Hindlimb muscle (tissue), 1 donor: ENCODE measurements around the gene RRP7A. TPM values are rescaled to one million over a fixed set of nuclear protein-coding genes. Genes with fewer than 3 reads are reported as not detected.
"Not testable (repeated sequence)": the region's sequence is repeated elsewhere in the genome, so short reads cannot be mapped to it uniquely, and the experiment has no call there.

Source experiments
- DNase-seq: peaks from one replicate; pipeline ENCODE4 v3.0.0-alpha.2; 2013
- polyA plus RNA-seq: library from polyadenylated mRNA; unstranded; fragments of 120-200 nt; gene quantifications from one replicate; pipeline ENCODE4 v1.2.1, GENCODE V29; 2013; ENCODE audit not compliant: insufficient read length

The RRP7A gene
- polyA plus RNA-seq, 1 donor: 30.7 TPM

DNA sequence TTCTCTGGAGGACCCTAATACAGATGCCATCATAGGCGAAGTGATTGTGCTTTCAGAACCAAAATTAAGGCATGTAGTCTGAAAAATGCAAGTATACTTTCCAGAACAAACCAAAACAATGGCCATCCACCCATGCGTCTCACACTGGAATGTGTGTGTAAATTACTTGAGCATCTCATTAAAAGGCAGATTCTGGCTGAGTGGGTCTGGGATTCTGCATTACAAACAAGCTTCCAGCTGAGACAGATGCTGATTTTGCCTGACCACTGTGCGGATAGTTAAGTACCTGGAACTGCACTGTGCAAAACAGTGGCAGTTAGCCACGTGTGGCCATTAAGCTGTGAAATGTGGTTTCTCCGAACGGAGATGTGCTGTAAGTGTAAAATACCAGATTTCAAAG is 26.2 kb downstream of the RRP7A start:
- no peak for DNase-seq

DNA sequence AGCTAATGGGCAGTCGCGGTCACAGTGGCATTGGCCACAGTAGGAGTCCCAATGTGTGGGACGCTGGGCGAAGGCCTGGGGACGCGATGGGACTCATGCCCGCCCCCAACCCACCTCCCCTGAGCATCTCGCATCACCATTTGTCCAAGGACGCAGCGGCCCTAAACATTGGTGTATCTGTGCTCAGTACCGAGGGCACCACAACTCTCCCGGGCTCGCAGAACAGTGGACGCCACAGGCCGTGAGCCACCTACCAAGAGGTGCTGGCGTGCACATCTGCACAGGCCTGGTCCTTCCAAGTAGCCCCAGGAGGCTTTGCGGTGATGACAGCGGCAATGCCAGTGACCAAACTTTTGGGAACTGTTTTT is 27.3 kb downstream of the RRP7A start:
- DNase-seq: no peak

DNA sequence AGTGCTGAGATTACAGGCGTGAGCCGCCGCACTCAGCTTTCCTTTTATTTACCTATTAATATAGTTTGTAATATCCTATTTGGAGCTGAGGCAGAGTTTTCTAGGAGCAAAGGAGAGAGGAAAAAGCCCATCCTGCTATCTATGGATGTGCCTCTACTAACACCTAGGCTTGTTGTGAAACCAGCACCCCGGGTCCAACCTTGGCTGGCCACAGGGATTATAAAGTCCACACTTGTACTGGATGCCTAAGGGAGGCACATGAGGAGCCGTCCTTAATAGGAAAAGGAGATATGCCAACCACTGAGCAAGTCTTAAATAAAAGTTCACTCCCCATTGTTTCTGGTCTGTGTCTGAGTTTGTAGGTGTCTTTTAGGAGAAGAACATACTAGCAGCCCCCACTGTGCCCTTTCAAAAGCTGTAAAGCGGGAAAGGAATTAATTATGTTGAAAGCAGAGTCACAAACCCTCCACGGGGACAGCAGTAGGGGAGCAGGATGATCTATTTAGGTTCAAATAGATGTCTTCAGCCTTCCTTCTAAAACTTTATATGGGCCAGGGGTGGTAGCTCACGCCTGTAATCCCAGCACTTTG is 29.3 kb downstream of the RRP7A start:
- DNase-seq: no peak

DNA sequence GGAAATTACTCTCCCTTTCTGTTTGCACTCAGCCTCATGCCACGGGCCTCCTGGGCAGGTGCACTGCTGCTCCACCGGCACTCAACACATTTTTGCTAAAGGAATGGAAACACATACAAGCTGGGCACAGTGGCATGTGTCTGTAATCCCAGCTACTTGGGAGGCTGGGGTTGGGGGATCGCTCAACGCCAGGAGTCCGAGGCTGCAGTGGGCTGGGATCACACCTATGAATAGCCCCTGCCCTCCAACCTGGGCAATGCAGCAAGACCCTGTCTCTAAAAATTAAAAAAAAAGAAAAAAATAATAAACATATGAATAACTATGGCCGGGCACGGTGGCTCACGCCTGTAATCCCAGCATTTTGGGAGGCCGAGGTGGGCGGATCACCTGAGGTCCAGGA is 30.6 kb downstream of the RRP7A start:
- DNase-seq: no peak

DNA sequence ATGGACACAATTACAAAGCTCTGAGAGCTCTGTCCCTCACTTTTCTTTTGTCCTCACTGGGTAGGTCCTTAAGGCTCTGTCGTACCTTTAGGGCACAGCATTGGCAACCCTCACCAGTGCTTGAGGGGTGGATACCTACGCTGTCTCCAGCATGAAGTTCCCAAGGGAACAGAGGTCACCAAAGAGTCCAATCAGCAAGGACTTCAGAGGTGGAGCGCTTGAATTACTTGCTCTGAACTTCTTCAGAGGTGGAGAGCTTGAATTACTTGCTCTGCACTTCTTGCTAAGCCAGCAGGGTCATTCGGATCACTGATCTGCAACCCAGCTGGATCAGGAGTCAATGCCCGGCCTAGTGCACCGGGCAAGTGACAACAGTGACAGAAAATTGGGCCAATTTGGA is 35.1 kb downstream of the RRP7A start:
- DNase-seq: no peak

DNA sequence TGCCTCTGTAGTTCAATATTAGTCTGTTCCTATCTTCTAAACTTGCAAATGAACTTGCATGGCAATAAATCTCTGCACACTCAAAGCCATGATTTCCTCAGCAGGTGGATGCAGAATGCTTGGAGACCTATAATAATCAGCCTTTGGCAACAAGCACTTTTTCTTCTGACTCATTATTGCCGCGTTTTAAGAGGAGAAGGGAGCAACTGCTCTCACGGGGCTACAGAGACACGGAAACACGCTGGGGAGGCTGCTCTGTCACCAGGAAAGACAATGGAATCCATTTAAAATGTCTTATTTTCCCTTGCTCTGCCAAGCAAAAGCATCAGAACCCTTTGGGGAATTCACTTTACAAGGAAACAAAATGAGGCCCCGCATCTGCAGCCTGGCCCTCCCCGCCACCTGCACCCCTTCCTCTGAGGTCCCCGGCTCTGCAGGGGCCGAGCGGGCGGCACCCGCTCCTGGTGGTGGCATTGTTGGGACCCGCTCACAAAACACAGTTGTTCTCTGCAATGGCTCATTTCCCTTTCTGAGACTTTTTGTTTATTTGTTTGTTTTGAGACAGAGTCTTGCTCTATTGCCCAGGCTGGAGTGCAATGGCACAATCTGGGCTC is 35.9 kb downstream of the RRP7A start:
- not testable (repeated sequence) for DNase-seq

DNA sequence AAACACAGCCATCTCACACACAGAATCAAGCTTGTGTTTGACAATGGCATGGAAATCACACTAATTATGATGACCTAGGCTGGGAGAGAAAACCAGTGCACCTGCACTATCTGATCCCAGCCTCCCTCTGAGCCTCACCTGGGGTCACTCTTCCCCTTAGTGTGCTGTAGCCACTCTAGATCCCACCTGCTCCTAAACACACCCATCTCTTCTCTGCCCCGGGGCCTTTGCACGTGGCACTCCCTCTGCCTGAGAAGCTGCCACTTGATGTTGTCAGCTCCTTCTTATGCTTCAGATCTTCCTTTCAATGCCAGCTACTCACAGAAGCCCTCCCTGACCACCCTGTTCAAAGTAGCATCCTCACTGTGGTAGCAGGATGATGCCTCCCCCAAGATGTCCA is 44.5 kb downstream of the RRP7A start:
- no peak for DNase-seq

DNA sequence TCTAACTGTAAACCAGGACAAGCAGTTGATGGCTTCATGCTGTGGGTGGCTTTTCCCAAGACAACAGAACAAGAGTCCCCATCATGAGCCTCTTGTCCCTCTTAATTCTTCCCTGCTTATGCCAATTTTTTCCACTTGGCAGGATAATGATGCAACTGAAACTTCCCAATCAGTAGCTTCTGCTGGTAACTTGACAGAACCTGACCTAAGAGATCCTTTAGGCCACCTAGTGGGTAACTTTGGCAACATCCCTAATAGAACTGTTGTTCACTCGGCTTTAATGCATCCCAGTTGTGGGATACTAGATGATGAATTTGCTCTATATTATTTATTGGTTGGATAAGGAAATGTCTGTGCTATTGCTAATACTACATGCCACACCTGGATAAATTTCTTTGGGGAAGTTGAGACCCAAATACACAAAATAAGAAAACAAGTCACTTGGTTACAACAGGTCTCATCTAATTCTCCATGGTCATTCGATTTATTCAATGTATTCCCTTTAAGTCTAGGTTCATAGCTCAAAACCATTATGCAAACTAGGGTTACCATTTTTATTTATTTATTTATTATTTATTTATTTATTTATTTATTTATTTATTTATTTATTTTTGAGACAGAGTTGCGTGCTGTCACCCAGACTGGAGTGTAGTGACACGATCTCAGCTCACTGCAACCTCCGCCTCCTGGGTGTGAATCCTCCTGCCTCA is 46.0 kb downstream of the RRP7A start:
- peak; percentile 13 for DNase-seq

DNA sequence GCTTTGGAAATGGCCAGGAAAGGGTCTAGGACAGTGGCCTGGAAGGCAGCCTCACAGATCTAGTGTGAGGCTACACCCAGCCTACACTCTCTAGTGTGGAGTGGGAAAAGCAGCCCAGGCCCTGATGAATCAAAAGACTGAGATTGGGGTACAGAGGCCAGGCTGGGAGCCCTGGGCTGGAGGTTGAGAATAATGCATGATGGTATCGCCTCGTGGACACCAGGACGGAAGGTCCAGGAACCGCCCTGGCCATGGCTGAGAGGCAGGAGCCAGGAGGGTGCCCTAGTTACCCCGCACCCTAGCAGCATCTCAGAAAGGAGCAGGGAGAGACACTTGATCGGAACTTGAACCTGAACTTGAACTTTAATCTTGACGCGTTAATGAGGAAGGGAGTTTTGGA is 46.9 kb downstream of the RRP7A start:
- no peak for DNase-seq

DNA sequence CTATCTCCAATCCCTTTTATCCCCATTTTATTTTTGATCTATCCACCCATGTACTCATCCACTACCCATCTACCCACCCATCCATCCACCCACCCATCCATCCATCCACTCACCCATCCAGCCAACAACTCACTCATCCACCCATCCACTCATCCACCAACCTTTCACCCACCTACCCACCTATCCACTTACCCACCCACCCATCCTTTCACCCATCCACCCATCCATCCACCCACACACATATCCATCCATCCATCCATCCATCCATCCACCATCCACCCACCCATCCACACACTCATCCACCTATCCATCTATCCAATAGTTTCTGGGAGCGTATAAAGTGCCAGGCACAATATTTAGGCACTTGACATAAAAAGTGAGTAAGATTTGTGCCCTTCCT is 48.2 kb downstream of the RRP7A start:
- DNase-seq: no peak

DNA sequence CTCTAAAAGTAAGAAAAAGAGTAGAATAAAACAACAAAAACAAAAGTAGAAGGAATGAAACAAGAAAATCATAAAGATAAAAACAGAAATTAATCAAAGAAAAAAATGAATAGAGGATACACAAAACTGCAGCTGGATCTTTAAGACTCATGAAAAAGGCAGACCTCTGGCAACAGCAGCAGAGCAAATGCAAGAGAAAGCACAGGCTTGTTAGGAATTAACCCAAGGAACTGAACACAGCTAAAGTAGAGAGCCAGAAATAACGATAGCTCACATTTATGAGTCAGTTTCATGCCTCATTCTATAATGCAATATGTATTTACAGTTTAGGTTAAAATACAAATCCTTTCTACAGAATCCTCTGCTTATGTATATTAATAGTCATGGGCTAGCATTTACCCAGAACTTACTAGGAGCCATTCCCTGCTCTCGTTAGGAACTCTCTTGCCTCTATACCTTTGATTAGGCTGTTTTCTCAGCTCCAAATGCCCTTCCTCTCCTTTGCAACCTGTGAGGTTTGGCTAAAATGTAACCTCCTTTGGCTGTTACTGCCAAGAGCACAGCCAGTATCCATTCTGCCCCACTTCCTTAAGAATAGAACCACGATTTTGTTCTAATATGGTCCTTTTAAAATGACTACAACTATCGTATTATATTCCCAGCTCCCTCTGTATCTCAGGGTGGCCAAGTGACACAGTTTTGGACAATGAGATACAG is 49.1 kb downstream of the RRP7A start:
- DNase-seq: peak; percentile 5

DNA sequence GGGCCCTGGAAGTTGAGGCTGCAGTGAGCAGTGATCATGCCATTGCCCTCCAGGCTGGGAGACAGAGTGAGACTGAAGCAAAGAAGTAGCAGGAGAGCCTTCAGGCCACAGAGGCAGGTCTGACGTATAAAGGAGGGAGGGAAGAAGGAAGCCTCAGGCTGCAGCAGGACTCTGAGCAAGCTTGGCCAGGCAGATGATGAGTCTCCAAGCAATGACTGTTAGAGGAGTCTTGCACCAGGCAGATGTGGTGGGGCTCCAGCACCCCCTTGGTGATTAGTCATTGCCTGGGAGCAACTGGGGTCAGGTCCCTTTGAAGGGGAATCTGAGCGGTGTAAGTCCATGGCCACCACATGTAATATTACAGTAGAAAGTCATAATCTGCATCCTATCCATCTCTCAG is 50.8 kb downstream of the RRP7A start:
- no peak for DNase-seq

DNA sequence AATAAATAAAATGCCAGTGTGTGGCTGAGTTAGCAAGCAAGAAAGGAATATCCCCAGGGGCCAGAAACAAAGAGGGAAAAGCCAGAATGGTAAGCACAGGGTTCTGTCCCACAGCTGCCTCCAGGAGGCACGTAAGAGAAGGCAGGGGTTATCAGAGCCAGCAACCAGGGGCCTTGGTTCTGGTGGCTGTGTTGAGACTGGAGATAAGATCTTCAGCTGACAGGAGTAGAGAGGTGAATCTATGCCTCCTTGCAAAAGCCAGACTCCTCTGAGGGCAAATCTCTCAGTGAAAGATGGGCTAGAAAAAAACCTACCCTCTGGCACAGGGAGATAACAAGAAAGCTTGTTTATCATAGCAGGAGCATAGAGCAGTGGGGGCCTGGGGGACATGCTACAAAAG is 57.6 kb downstream of the RRP7A start:
- no peak for DNase-seq

DNA sequence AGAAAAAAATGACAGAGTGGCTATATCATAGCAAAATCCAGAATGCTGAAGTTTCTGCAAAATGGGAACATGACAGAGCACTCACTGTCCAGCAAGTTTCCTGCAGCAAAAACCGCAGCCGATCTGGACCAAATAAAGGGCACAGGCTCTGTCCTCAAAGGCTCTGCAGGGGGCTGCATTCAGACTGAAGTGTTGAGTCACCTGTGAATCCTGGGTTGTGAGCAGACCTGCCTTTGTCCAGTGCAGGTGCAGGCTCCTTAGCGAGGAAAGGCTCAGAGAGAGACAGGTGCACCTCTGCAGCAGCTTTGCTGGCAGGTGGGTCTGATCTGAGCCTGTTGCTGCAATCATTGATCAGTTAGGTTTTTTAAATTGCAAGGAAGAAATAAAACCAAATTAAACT is 58.1 kb downstream of the RRP7A start:
- DNase-seq: no peak

Other genes with a start within 250 kb of the RRP7A start
- 10.3 TPM for gene TCF20, start 249.1 kb downstream of the RRP7A start, polyA plus RNA-seq
- gene NFAM1, start 87.4 kb downstream of the RRP7A start, polyA plus RNA-seq: 0.89 TPM
- gene SERHL2, start 34.2 kb upstream of the RRP7A start, polyA plus RNA-seq: 4.9 TPM
- gene POLDIP3, start 95.1 kb upstream of the RRP7A start, polyA plus RNA-seq: 53.9 TPM
- gene ATP5MGL, start 120.8 kb upstream of the RRP7A start, polyA plus RNA-seq: not detected
- 189 TPM for gene CYB5R3, start 129.6 kb upstream of the RRP7A start, polyA plus RNA-seq
- gene A4GALT, start 201.1 kb upstream of the RRP7A start, polyA plus RNA-seq: 37.0 TPM